ENCODE results near the gene SDK2.

GRCh38 chr17:73317513-73318426 lies 326.5 kb downstream of the SDK2 start:
- TF ChIP-seq CTCF (IDR thresholded peaks at IDR 0.05) = no peak
- TF ChIP-seq POLR2A (IDR thresholded peaks at IDR 0.05) = no peak
